ENCODE results near the gene BCAR3. TPM values are rescaled to one million over a fixed set of nuclear protein-coding genes. Genes with fewer than 3 reads are reported as not detected.

Gene BCAR3
- total RNA-seq, 4 donors from 2014 or later: 29.6 to 46.7 (median 37.0) TPM

DNA sequence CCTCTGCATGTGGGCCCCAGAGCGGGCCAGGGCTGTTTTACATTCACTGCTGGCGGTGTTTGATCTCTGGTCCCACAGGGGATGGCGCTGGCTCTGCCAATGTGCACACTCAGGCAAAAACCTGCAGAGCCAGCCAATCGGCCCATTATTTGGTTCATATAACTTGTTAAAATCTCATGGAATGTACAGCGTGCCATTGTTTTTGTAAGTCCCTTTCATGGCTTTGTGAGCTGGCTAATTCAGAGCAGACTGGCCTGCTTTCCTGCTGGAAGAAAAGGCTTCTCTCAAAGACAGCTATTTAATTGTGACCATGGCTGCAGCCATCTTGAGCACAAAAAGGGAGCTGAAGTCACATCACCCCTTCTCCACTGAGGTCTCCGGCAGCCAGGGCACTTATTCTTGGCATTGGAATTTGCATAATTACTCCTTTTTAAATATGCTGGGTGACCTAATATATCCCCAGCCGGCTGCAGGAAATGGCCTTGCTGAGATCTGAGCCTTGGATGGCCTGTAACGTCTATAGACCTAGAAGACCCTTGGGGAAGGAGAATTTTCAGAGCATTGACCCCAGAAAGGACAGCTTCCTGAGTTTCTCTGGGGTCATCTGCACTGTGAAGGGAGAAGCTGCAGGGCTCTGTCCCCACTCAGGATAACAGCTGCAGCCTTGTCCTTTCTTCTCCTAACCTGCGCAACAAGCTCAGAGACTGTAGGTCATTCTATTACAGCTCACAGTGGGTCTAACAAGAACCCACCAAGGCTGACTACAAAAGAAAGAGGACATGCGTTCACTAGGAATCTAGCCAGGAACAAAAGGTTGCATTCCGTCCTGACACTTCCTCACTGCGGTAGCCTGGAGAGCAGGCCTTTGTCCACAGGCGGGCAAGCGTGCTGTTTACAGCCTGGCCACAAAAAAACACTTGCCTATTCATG, 45.8 kb downstream of the BCAR3 start:
- H3K27ac ChIP-seq: peak overlapping the region; percentile 32 to 84 (median 51)
- peak; percentile 42 to 52 for DNase-seq
- H3K4me1 ChIP-seq: peaks cover 23 to 36% of the 10 kb centered on the region in 2 donors
- intact Hi-C loops (cut with DNase I): loop anchor here (10.0 kb wide), 1 partner anchor 49 kb away; the partner anchor contains the start of gene BCAR3
- H3K9me3 ChIP-seq: no peaks in the 10 kb centered on the region
- WGBS, 2 donors: 72 to 74% methylated on average over 14 of the region's 14 CpGs
- H3K4me3 ChIP-seq (replicated peaks in 1 of 3): no peak overlapping the region
- no peak for TF ChIP-seq POLR2A (IDR thresholded peaks at IDR 0.05)
- TF ChIP-seq, protein P1, sequence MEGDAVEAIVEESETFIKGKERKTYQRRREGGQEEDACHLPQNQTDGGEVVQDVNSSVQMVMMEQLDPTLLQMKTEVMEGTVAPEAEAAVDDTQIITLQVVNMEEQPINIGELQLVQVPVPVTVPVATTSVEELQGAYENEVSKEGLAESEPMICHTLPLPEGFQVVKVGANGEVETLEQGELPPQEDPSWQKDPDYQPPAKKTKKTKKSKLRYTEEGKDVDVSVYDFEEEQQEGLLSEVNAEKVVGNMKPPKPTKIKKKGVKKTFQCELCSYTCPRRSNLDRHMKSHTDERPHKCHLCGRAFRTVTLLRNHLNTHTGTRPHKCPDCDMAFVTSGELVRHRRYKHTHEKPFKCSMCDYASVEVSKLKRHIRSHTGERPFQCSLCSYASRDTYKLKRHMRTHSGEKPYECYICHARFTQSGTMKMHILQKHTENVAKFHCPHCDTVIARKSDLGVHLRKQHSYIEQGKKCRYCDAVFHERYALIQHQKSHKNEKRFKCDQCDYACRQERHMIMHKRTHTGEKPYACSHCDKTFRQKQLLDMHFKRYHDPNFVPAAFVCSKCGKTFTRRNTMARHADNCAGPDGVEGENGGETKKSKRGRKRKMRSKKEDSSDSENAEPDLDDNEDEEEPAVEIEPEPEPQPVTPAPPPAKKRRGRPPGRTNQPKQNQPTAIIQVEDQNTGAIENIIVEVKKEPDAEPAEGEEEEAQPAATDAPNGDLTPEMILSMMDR (IDR thresholded peaks at IDR 0.05): no peak
- H3K36me3 ChIP-seq: no peaks in the 10 kb centered on the region
- H3K27me3 ChIP-seq: no peaks in the 10 kb centered on the region

DNA sequence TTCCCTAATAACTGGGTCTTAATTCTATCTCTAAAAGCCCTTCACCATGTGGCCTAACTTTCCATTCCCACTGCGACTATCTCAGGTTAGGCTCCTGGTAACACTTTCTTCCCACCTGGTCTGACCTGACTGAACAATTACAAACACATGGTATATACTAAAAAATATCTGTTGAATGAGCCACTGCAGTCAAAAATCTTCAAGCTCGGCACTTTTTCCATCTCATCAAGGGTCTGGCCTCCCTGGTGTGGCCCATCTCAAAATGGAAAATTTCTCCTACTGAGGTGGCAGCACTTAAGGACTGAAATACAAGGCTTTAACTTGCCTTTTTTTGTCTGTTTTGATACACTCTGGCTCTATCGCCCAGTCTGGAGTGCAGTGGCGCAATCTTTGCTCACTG, 48.3 kb downstream of the BCAR3 start:
- 97 to 98% methylated on average over 4 of the region's 4 CpGs for WGBS, 2 donors
- Histone ChIP-seq H3K27me3 (no peaks in the 10 kb centered on the region), H3K9me3 (no peaks in the 10 kb centered on the region), H3K4me1 (peaks cover 18 to 24% of the 10 kb centered on the region in 2 donors), H3K27ac (no peak overlapping the region), H3K4me3 (replicated peaks in 1 of 3) (no peak overlapping the region), H3K36me3 (no peaks in the 10 kb centered on the region)
- TF ChIP-seq POLR2A (IDR thresholded peaks at IDR 0.05): no peak
- TF ChIP-seq, protein P1 (IDR thresholded peaks at IDR 0.05): no peak
- no peak for DNase-seq
- intact Hi-C loops (cut with DNase I): loop anchor here (5.0 to 10.0 kb wide), 2 partner anchors 51 to 179 kb away; partner anchors contain the start of gene BCAR3

DNA sequence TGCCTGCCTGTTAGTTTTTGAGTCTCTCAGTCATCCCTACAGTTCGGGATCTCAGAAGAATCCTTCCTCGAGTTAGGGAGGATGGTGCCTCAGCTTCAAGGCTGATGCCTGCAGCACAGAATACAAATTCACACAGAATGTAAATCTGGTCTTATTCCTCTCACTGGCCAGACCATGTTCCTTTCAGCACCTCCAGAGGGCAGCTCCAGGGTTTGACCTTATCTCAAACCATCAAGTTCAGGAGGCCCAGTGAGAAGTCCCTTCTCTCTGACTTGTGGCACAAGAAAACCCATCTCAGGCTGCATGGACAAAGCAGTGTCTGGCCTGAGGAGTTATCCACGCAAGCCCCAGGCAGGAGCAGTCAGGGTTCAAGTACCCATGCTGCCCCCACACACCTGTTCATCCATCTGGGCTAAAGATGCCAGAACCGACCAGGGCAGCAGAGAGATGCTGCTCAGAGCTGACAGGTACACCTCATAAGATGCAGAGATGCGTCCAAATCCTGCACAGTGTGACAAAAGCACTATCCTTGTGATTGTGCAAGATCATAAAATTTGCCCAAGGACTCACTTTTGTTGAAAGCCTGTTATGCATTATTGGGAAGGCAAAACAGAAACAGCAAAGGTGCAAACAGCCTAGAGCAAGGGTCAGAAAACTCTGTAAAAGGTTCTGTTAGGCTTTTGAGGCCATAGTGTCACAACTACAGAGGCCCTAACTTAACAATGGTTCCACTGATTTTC, 49.8 kb downstream of the BCAR3 start:
- Histone ChIP-seq H3K27me3 (no peaks in the 10 kb centered on the region), H3K27ac (no peak overlapping the region), H3K9me3 (no peaks in the 10 kb centered on the region), H3K4me3 (replicated peaks in 1 of 3) (no peak overlapping the region), H3K4me1 (peaks cover 18 to 22% of the 10 kb centered on the region in 2 donors), H3K36me3 (no peaks in the 10 kb centered on the region)
- 95 to 96% methylated on average over 4 to 5 of the region's 5 CpGs for WGBS, 2 donors
- intact Hi-C loops (cut with DNase I): loop anchor here (5.0 to 10.0 kb wide), 2 partner anchors 53 to 181 kb away; partner anchors contain the start of gene BCAR3
- TF ChIP-seq, protein P1 (IDR thresholded peaks at IDR 0.05): peak in 1 of 6 experiments; percentile 16
- TF ChIP-seq POLR2A (IDR thresholded peaks at IDR 0.05): no peak
- DNase-seq: no peak

DNA sequence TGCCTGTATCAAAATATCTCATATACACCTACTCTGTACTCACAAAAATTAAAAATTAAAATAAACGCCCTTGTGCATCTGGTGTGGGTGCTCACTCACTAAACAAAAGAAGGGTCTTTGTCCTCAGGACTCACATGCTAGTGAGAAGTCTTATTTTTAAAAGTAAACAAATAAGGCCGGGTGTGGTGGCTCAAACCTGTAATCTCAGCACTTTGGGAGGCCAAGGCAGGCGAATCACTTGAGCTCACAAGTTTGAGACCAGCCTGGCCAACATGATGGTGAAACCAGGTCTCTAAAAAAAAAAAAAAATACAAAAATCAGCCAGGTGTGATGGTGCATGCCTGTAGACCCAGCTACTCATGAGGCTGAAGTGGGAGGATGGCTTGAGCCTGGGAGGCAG, 51.5 kb downstream of the BCAR3 start:
- peak; percentile 44 to 45 for DNase-seq
- WGBS, 2 donors: 81 to 86% methylated on average over 3 of the region's 3 CpGs
- no peak overlapping the region for H3K27ac ChIP-seq
- intact Hi-C loops (cut with DNase I): loop anchor here (5.0 to 10.0 kb wide), 2 partner anchors 55 to 182 kb away; partner anchors contain the start of gene BCAR3
- H3K9me3 ChIP-seq: no peaks in the 10 kb centered on the region
- peaks cover 3 to 6% of the 10 kb centered on the region in 2 donors for H3K4me1 ChIP-seq
- no peaks in the 10 kb centered on the region for H3K36me3 ChIP-seq
- H3K27me3 ChIP-seq: no peaks in the 10 kb centered on the region
- no peak overlapping the region for H3K4me3 ChIP-seq (replicated peaks in 1 of 3)
- TF ChIP-seq POLR2A (IDR thresholded peaks at IDR 0.05): no peak
- TF ChIP-seq, protein P1 (IDR thresholded peaks at IDR 0.05): no peak
